ENCODE results near the gene VSNL1. TPM values are rescaled to one million over a fixed set of nuclear protein-coding genes. Genes with fewer than 3 reads are reported as not detected.

The VSNL1 gene
- total and polyA plus RNA-seq, 7 experiments from 2014 or later, result not detected

GRCh38 chr2:17646838-17647701 is 106.6 kb downstream of the VSNL1 start:
- H3K27me3 ChIP-seq (ENCODE audit: control insufficient read depth in 2 of 2, insufficient read depth in 2 of 2, low read length in 2 of 2), result no peaks in the 10 kb centered on the region

GRCh38 chr2:17648581-17648980 is 108.1 kb downstream of the VSNL1 start:
- no peak for DNase-seq
- intact Hi-C loops (cut with micrococcal nuclease), result no loop called here
- Histone ChIP-seq H3K4me1 (ENCODE audit: control insufficient read depth in 2 of 2, insufficient read depth in 2 of 2, low read length in 2 of 2) (no peaks in the 10 kb centered on the region), H3K36me3 (ENCODE audit: control insufficient read depth in 2 of 3, insufficient read depth in 3 of 3, low read length in 3 of 3) (no peaks in the 10 kb centered on the region), H3K9me3 (ENCODE audit: control insufficient read depth in 2 of 3, low read length in 3 of 3) (no peaks in the 10 kb centered on the region), H3K27me3 (ENCODE audit: control insufficient read depth in 2 of 2, insufficient read depth in 2 of 2, low read length in 2 of 2) (no peaks in the 10 kb centered on the region), H3K27ac (ENCODE audit: low read depth, low read length) (no peak overlapping the region), H3K4me3 (ENCODE audit: low read length) (no peak overlapping the region)
- ChIA-PET CTCF (no interaction called here), POLR2A (no interaction called here)
- Mint-ChIP-seq H3K4me1 (peaks cover 0 to 6% (median 0%) of the 10 kb centered on the region in 7 donors), H3K27ac (no peak overlapping the region), H3K36me3 (no peaks in the 10 kb centered on the region), H3K9me3 (no peaks in the 10 kb centered on the region), H3K27me3 (no peaks in the 10 kb centered on the region), H3K4me3 (no peak overlapping the region)
- no peak for ATAC-seq

More at GRCh38 chr2:17646838-17647701, 106.6 kb downstream of the VSNL1 start:
- no peak overlapping the region for H3K4me3 Mint-ChIP-seq
- Histone ChIP-seq H3K4me1 (ENCODE audit: control insufficient read depth in 2 of 2, insufficient read depth in 2 of 2, low read length in 2 of 2) (no peaks in the 10 kb centered on the region), H3K9me3 (ENCODE audit: control insufficient read depth in 2 of 3, low read length in 3 of 3) (no peaks in the 10 kb centered on the region), H3K27ac (ENCODE audit: low read depth, low read length) (no peak overlapping the region), H3K4me3 (ENCODE audit: low read length) (no peak overlapping the region), H3K36me3 (ENCODE audit: control insufficient read depth in 2 of 3, insufficient read depth in 3 of 3, low read length in 3 of 3) (no peaks in the 10 kb centered on the region)
- no peaks in the 10 kb centered on the region for H3K9me3 Mint-ChIP-seq
- ChIA-PET POLR2A (no interaction called here), CTCF (interaction anchor here (1.9 kb wide), 1 partner anchor 22 kb away, joined by 7 read pairs; no protein-coding TSS in a partner anchor)
- no peaks in the 10 kb centered on the region for H3K36me3 Mint-ChIP-seq
- intact Hi-C loops (cut with micrococcal nuclease), result loop anchor here (1.0 to 2.0 kb wide), 4 partner anchors 24 to 731 kb away; no protein-coding TSS in a partner anchor
- DNase-seq (no peak), ATAC-seq (no peak)
- no peak overlapping the region for H3K27ac Mint-ChIP-seq
- no peaks in the 10 kb centered on the region for H3K27me3 Mint-ChIP-seq
- H3K4me1 Mint-ChIP-seq, result peaks cover 0 to 8% (median 0%) of the 10 kb centered on the region in 7 donors

- H3K4me3 Mint-ChIP-seq, result no peak overlapping the region
- Histone ChIP-seq H3K27ac (ENCODE audit: low read depth, low read length) (no peak overlapping the region), H3K4me1 (ENCODE audit: control insufficient read depth in 2 of 2, insufficient read depth in 2 of 2, low read length in 2 of 2) (no peaks in the 10 kb centered on the region), H3K4me3 (ENCODE audit: low read length) (no peak overlapping the region), H3K36me3 (ENCODE audit: control insufficient read depth in 2 of 3, insufficient read depth in 3 of 3, low read length in 3 of 3) (no peaks in the 10 kb centered on the region), H3K27me3 (ENCODE audit: control insufficient read depth in 2 of 2, insufficient read depth in 2 of 2, low read length in 2 of 2) (no peaks in the 10 kb centered on the region), H3K9me3 (ENCODE audit: control insufficient read depth in 2 of 3, low read length in 3 of 3) (no peaks in the 10 kb centered on the region)
- intact Hi-C loops (cut with micrococcal nuclease), result no loop called here
- ChIA-PET CTCF (no interaction called here), POLR2A (no interaction called here)
- ATAC-seq, result no peak
- no peak for DNase-seq
- H3K36me3 Mint-ChIP-seq, result no peaks in the 10 kb centered on the region
- no peaks in the 10 kb centered on the region for H3K27me3 Mint-ChIP-seq
- peaks cover 0 to 6% (median 0%) of the 10 kb centered on the region in 7 donors for H3K4me1 Mint-ChIP-seq
- no peak overlapping the region for H3K27ac Mint-ChIP-seq
- no peaks in the 10 kb centered on the region for H3K9me3 Mint-ChIP-seq
Measured at GRCh38 chr2:17649026-17649425, 108.5 kb downstream of the VSNL1 start.

- Histone ChIP-seq H3K36me3 (ENCODE audit: control insufficient read depth in 2 of 3, insufficient read depth in 3 of 3, low read length in 3 of 3) (no peaks in the 10 kb centered on the region), H3K4me1 (ENCODE audit: control insufficient read depth in 2 of 2, insufficient read depth in 2 of 2, low read length in 2 of 2) (no peaks in the 10 kb centered on the region), H3K4me3 (ENCODE audit: low read length) (no peak overlapping the region), H3K27me3 (ENCODE audit: control insufficient read depth in 2 of 2, insufficient read depth in 2 of 2, low read length in 2 of 2) (no peaks in the 10 kb centered on the region), H3K27ac (ENCODE audit: low read depth, low read length) (no peak overlapping the region), H3K9me3 (ENCODE audit: control insufficient read depth in 2 of 3, low read length in 3 of 3) (no peaks in the 10 kb centered on the region)
- ATAC-seq (no peak), DNase-seq (no peak)
- intact Hi-C loops (cut with micrococcal nuclease), result no loop called here
- H3K4me1 Mint-ChIP-seq, result peaks cover 0 to 3% (median 0%) of the 10 kb centered on the region in 7 donors
- no peaks in the 10 kb centered on the region for H3K9me3 Mint-ChIP-seq
- CTCF ChIA-PET, result no interaction called here
- POLR2A ChIA-PET, result no interaction called here
- H3K4me3 Mint-ChIP-seq, result no peak overlapping the region
- no peaks in the 10 kb centered on the region for H3K27me3 Mint-ChIP-seq
- H3K27ac Mint-ChIP-seq, result no peak overlapping the region
- H3K36me3 Mint-ChIP-seq, result peaks cover 0 to 3% (median 0%) of the 10 kb centered on the region in 5 donors
Measured at GRCh38 chr2:17652681-17653394, 112.3 kb downstream of the VSNL1 start.

- Histone ChIP-seq H3K36me3 (ENCODE audit: control insufficient read depth in 2 of 3, insufficient read depth in 3 of 3, low read length in 3 of 3) (no peaks in the 10 kb centered on the region), H3K4me3 (ENCODE audit: low read length) (no peak overlapping the region), H3K4me1 (ENCODE audit: control insufficient read depth in 2 of 2, insufficient read depth in 2 of 2, low read length in 2 of 2) (no peaks in the 10 kb centered on the region), H3K9me3 (ENCODE audit: control insufficient read depth in 2 of 3, low read length in 3 of 3) (no peaks in the 10 kb centered on the region), H3K27ac (ENCODE audit: low read depth, low read length) (no peak overlapping the region), H3K27me3 (ENCODE audit: control insufficient read depth in 2 of 2, insufficient read depth in 2 of 2, low read length in 2 of 2) (no peaks in the 10 kb centered on the region)
- POLR2A ChIA-PET, result no interaction called here
- peaks cover 0 to 18% (median 0%) of the 10 kb centered on the region in 7 donors for H3K4me1 Mint-ChIP-seq
- DNase-seq, result no peak
- H3K27ac Mint-ChIP-seq, result no peak overlapping the region
- ATAC-seq, result no peak
- peaks cover 0 to 17% (median 8%) of the 10 kb centered on the region in 5 donors for H3K36me3 Mint-ChIP-seq
- intact Hi-C loops (cut with micrococcal nuclease), result no loop called here
- H3K4me3 Mint-ChIP-seq, result no peak overlapping the region
- no peaks in the 10 kb centered on the region for H3K27me3 Mint-ChIP-seq
- no peaks in the 10 kb centered on the region for H3K9me3 Mint-ChIP-seq
- CTCF ChIA-PET, result no interaction called here
Measured at GRCh38 chr2:17657759-17658158, 117.3 kb downstream of the VSNL1 start.

GRCh38 chr2:17658251-17658843 is 117.9 kb downstream of the VSNL1 start:
- no peaks in the 10 kb centered on the region for H3K9me3 Mint-ChIP-seq
- ATAC-seq, result peak; percentile 14
- H3K27ac Mint-ChIP-seq, result no peak overlapping the region
- DNase-seq, result no peak
- H3K36me3 ChIP-seq (ENCODE audit: control insufficient read depth in 2 of 3, insufficient read depth in 3 of 3, low read length in 3 of 3), result no peaks in the 10 kb centered on the region
- peaks cover 0 to 18% (median 0%) of the 10 kb centered on the region in 7 donors for H3K4me1 Mint-ChIP-seq
- H3K9me3 ChIP-seq (ENCODE audit: control insufficient read depth in 2 of 3, low read length in 3 of 3), result no peaks in the 10 kb centered on the region
- ChIA-PET POLR2A (no interaction called here), CTCF (no interaction called here)
- H3K36me3 Mint-ChIP-seq, result peaks cover 4 to 22% (median 11%) of the 10 kb centered on the region in 5 donors
- no peaks in the 10 kb centered on the region for H3K27me3 ChIP-seq (ENCODE audit: control insufficient read depth in 2 of 2, insufficient read depth in 2 of 2, low read length in 2 of 2)
- H3K4me1 ChIP-seq (ENCODE audit: control insufficient read depth in 2 of 2, insufficient read depth in 2 of 2, low read length in 2 of 2), result no peaks in the 10 kb centered on the region
- H3K27ac ChIP-seq (ENCODE audit: low read depth, low read length), result no peak overlapping the region
- no peak overlapping the region for H3K4me3 ChIP-seq (ENCODE audit: low read length)
- intact Hi-C loops (cut with micrococcal nuclease), result no loop called here
- H3K4me3 Mint-ChIP-seq, result no peak overlapping the region
- no peaks in the 10 kb centered on the region for H3K27me3 Mint-ChIP-seq

Measured in naive thymus-derived CD4-positive, alpha-beta T cell (primary cell).